ENCODE results near the gene TXK.

Gene TXK

DNA sequence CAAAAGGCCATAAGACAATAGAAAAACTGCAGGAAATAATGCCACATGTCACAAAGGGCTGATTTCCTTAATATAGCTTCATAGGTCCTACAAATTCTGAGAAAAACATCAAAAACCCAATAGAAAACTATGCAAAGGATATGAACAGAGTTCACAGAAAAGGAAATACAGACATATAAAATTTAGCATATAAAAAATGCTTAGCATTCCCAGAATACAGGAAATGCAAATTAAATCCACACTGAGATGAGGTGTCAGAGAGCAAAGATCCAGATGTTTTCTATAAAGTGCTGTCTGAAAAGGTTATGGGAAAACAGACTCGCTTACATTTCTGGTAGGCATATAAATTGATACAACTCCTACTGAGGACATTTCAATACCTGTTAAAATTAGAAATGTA lies 33.8 kb downstream of the TXK start:
- peak; percentile 52 for DNase-seq

- no peak for DNase-seq
Measured at GRCh38 chr4:48095441-48095840, 38.6 kb downstream of the TXK start.

DNA sequence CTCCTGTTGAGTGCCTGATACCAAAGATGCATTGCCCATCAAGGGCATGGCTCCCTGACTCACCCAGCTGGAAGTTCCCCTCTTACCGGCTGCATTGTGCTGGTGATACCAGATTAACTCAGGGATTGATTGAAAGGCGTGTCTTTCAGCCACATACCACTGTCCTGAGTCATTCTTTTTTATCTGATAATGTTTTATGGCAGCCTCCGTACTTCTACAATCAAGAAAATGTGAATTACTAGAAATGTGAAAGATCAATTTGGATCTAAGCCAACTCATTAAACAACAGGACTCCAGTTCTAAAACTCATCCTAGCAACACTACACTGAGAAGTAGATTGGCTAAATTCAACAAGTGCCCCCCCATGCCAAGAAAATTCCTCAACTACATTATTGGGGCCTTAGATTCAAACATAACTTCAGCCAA lies 40.0 kb downstream of the TXK start:
- DNase-seq: peak; percentile 34

DNA sequence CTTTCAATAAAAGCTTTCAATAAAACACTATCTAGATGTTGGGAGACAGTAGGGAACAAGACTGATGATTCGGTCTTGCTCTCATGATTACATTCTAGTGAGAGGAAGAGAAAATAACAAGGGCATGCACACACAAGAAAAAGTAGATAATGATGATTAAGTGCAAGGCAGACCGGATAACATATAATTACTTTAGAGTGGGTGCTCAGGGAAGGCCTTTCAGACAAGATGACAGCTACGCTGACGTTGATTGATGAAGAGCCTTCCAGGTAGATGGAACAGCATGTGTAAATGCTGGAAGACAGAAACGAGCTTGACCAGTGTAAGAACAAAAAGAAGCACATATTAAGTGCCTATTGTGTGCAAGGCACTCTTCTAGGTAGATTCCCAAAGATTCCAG lies 43.4 kb downstream of the TXK start:
- DNase-seq: no peak

GRCh38 chr4:48085821-48086589 lies 48.0 kb downstream of the TXK start:
- DNase-seq: no peak

DNA sequence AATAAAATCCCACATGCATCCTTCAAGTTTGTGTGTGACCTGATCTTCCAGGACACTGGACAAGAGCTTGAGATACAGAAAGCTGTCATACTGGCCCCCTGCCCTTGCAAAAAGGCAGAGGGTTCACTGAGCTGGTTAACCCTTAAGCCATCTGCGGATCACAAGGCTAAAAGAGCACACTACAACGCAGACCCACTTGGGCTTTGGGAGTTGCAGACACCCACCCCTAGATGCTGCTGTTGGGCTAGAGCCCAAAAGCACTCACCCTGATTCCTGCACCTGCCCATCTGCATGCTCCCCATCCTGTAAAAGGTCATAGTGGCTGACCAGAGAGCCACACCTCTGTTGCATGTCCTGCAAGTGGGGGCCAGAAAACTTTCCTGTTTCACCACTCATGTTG lies 51.1 kb downstream of the TXK start:
- no peak for DNase-seq

GRCh38 chr4:48081196-48081595 lies 52.9 kb downstream of the TXK start:
- DNase-seq: peak; percentile 35

DNA sequence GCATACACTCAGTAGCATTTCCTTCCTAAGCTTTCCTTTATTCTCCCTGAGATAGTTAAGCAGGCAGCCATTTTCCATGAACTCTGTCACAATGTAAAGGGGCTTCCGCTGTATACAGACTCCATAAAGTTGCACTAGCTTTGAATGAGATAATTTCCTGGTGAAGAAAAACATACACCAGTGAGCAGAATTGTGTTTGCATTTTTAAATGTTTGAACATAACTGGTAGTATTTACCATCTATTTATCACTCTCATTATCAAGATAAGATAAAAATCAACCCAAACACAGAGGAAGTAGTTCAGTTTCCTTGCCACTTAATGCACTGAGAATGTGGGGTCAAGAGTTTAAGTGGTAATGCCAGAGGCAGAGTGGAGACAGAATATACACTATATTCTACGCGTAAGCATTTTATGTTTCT lies 54.1 kb downstream of the TXK start:
- DNase-seq: peak; percentile 55

DNA sequence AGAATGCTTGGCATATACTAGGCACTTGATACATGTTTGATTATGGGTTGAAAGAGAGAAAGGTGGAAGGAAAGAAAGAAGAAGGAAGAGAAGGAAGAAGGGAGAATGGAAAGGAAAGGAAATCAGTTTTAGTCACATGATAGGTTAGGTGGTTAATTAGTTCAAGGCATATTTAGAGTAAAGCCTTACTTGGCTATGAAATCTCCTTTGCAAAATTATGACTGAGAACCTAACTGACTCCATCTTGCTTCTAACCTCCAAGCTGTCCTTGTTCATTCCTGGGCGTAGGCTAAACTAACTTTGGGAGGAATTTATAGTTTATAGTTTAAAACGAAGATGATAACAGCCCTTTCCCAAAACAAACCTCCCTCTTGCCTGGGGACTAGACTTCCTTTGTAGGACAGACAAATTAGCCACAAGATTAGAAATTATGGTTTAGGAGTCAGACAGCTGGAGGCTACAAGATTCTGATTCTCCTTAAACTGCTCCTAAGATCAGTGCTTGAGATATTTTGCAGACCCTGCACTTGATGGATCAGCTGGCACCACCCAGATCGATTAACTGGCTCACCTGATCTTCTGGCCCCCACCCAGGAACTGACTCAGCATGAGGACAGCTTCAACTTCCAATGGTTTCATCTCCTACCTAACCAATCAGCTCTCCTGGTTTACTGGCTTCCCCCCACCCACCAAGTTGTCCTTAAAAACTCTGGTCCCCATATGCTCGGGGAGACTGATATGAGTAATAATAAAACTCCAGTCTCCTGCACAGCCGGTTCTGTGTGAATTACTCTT lies 55.0 kb downstream of the TXK start:
- no peak for DNase-seq

DNA sequence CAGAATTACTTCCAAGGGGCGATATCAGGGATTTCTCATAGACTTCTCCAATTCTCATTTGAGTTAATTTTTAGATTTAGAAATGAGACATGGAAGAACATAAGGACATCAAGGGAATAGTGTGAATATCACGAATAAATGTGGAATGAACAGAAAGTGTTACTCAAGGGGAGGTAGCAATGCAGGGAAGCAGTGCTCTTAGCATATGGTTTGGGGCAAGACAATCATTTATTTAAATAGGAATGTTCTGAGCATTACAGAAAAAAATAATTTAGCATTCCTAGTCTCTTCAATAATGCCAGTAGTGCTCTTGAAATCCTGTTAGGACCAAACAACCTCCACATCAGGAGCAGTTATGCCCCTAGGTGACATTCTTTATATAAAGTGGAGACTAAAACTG lies 55.6 kb downstream of the TXK start:
- DNase-seq: no peak

DNA sequence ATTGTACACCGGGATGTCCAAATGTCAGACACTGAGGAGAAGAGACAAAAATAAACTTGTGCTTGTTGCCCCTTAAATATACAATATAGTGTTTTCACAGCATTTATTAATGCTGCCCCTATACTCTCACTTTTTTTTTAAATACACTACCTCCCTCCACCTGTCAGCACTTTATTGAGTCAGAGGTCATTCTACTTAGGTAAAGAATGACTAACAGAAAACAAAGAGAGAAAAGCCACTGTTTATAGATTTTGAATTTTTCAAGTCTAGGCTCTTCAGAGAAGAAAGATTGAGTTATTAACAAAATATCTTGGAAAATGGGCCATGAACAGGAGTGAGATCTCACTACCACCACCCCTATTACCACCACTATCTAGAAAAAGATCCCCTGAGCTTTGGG lies 59.4 kb downstream of the TXK start:
- DNase-seq: no peak

DNA sequence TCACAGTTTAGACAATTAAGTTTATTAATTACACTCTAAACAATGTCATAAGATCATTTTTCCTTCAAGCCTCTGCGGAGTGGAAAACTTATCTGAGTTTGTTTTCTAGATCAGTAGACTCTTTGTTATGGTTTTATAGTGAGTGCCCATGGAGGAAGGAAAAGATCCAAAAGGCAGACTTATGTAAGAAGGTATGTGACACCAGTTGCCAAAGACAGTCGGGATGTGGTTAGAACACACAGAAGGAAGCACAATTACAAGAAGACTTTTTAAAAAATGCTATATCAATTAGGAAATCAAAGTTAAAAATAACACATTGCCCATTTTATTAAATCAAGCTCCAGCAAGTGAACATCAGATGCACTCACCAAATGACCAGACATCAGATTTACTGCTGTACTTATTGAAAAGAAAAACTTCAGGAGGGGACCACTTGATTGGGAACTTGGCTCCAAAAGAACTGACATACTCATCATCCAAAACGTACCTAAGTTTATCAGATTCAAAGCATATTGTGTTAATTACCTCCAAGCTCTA lies 60.4 kb downstream of the TXK start:
- DNase-seq: no peak

DNA sequence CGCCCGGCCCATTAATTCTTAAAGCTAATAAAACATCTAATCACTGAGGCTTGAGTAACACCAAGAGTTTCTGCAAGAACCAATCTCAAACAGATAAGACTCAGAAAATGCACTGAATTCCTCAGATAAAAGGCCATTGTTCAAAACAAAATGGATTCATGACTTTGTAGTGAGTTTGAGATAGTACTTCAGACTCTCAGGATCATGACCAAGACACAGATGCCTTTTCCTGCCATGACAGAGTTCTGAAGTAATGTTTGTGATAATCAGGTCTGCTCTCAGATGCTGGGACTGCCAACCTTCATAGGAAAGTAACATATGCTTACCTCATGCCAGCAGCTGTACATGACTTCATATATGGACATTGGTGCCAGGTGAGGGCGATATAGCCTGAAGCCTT lies 62.9 kb downstream of the TXK start:
- no peak for DNase-seq

- DNase-seq: no peak
Measured at GRCh38 chr4:48069026-48069425, 65.0 kb downstream of the TXK start.

DNA sequence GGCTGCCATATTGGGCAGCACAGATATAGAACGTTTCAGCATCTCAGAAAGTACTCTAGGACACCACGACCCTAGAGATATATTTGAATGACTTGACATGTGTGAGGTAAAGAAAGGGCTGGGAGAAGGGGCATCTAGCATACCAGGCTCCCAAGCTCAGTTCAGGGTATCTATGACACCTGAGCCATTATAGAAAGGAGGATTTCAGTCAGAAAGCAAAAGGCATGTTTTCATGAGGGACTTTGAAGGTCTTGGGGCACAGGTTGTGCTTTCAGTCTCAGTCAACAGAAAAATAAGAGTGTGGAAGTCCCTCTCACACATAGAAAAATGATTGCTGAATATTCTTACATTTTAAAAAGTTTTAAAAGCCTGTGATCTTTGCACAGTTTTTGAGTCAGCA lies 65.9 kb downstream of the TXK start:
- DNase-seq: no peak

DNA sequence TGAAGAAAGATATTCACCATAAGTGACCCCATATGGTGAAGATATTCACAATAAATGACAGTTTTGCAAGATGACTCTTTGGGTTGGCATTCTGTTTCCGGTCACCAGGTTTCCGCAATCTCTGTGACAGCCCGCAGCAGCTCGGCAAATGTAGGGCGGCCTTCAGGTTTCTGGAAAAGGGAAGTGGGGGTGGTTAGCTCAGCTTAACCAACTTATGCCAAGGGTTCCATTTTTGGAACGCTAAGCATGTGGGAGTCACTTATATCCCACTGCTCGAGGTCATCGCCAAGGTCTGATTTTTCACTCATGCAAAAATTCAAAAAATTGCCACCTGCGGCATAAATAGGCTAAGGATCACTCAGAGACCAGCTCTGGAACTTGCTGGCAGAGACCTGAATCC lies 66.5 kb downstream of the TXK start:
- no peak for DNase-seq

GRCh38 chr4:48065587-48066052 lies 68.4 kb downstream of the TXK start:
- DNase-seq: no peak

DNA sequence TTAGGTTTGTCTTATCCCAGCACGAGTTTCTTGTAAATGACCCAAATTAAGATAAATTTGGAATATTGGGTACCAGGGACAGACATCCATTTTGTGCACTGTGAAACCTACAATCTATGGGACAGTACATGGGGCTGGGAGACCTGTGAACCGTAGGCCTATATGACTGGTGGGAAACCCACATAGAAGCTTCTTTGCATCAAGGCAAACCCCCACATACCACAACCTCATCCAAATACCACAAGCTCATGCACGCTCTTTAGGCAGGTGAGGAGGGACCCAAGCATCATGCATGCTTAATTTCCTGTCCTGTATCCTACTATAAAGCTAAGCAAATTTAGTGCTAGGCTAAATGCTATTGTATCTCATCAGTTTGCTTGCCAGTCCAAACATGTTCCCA lies 69.7 kb downstream of the TXK start:
- no peak for DNase-seq

DNA sequence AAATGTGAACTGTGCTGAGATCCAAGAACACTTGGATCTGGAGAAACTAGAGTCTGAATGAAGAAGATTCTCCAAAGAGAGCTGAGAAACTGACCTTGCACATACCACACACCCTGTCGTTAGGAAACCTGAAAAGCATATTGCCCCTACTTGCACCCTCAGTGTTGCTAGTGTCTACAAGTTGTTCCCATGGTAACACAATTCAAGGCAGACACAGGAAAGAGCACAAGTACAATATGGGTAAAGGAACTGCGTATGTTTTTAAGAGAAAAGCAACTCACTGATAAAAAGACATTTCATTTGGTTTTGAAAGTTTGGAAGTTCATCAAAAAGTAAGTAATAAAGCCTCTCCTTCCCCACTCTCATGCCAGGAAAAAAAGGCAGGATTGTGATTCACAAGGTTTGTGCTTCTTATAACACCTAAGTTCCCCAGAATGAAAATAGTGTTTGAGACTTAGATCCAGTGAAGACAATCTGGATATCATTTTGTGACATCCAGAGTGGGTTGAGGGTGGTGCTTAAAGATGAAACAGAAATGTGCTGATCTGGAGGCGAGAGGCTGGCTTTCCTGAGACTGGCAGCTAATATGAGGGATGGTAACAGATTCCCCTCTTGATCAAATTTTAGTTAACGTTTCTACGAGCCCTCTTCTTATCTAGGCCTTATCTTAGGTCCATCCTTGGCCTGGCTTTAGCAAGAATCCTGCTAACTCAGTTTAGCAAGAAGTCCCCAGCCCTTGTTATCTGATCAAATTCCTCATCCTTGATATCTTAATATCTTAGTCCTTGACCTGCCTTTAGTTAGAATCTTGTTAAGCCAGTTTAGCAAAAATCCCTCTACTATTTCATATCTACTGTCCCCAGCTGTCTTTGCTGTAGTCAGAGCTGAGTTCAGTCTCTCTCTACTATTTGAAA lies 75.2 kb downstream of the TXK start:
- DNase-seq: no peak

- no peak for DNase-seq
Measured at GRCh38 chr4:48051078-48051477, 83.0 kb downstream of the TXK start.

GRCh38 chr4:48049483-48049882 lies 84.6 kb downstream of the TXK start:
- no peak for DNase-seq

DNA sequence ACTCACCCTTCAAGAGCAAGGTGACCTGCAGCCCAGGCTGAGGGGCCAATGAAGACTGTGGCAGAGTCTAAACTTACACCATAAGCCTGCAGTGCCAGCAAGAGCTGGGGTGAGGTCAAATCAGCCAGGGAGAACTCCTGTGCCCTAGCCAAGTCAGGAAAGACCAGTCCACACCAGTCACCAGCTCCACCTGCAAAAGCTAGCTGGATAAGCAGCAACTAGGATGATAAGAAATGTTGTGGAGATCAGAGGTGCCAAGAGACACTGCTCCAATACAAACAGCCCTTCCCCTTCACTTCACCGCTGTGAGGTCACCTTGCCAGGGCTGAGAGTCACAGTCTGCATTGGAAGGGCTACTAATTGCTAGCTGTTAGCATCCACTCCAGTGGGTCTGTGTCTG lies 86.2 kb downstream of the TXK start:
- DNase-seq: no peak

- no peak for DNase-seq
Measured at GRCh38 chr4:48047421-48047844, 86.6 kb downstream of the TXK start.

Measured in fibroblast of skin of right quadriceps (primary cell).